Gastroesophageal sphincter (tissue), 3 donors: Measurements from ENCODE around the gene OTUB2.

Source experiments
- CTCF ChIP-seq, 4 experiments: fragments of 200-600 bp in 2 of 4; fragments of 450-650 bp in 2 of 4; sonication (generic) in 1 of 4; IDR thresholded peaks; one replicate each; pipeline ENCODE4 v1.5.1; 2017 to 2019; ENCODE audit warnings: antibody characterized with exemption in 4 of 4, mild to moderate bottlenecking in 2 of 4, moderate library complexity in 2 of 4
- POLR2A ChIP-seq, 2 donors: fragments of 450-650 bp; IDR thresholded peaks; one replicate each; pipeline ENCODE4 v1.6.1; 2017; ENCODE audit warnings: antibody characterized with exemption in 2 of 2, mild to moderate bottlenecking in 2 of 2, moderate library complexity in 1 of 2
- POLR2AphosphoS5 ChIP-seq: sonication (generic); formaldehyde crosslinking; IDR thresholded peaks from one replicate; pipeline ENCODE4 v1.6.1; 2017; ENCODE audit warnings: antibody characterized with exemption

DNA sequence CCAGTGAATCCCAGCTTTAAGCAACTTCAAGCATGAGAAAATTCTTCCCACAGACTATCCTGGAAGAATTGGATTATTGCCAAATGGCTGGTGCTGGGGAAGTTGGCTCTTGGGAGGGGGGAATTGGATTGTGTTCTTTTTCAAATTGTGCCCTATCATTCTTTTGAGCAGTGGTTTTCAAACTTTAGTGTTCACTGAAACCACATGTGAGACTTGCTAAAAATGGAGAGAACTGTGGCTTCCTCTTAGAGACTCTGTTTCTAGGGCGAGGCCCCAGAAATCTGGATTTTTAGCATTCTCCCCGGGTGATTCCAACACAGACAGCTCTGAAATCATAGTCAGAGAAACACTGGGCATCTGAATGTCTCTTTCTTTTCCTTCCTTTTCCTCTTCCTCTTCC is 14.3 kb upstream of the OTUB2 start:
- TF ChIP-seq CTCF (IDR thresholded peaks at IDR 0.05) (no peak), POLR2AphosphoS5 (no peak), POLR2A (IDR thresholded peaks at IDR 0.05) (no peak)
